ENCODE results near the gene SRRM1. TPM values are rescaled to one million over a fixed set of nuclear protein-coding genes. Genes with fewer than 3 reads are reported as not detected.

The SRRM1 gene
- total and polyA plus RNA-seq, 9 of the 15 experiments (the other 6 are each of a cell fraction or from before 2014, with no cell fraction given), result 54.5 to 268 (median 115) TPM

DNA sequence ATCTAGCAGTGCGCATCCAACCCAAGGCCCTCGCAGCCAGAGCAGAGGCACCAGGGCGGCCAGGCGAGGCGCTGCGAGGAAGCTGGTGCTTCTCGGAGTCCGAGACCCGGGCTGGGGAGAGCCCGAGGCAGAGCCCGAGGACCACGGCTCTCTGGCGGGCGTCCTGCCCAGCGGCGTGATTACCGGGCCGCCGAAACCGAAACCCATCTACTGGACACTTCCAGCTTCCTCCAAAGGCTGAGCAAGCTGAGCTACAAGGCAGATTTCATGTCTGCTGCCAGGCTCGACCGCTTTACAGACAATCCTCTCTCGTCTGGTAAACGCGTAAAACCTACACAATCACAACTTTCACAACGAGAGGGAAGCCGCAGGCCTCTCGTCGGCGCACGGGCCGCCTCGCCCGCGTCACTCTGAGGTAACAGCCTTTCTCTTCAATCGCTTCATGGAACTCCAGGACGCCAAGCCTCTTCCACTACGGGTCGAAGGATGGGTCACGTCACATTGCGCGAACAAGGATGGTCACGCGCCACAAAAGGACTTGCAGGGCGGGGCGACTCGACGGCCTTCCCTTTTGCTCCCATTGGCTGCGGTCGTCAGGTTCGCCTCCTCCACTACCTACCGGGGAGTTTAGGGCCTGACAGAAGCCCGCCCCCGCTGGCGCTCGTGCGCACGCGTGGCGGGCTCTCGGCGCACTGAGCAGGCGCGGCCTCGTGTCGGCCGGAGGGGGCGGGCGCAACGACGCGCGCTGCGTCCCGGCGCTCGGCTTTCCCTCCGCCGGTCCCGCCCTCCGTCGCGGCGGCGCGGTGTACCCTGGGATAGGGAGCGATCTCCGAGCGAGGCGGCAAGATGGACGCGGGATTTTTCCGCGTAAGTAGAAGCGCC lies at the start of gene SRRM1 (continued):
- TF ChIP-seq, protein P1, sequence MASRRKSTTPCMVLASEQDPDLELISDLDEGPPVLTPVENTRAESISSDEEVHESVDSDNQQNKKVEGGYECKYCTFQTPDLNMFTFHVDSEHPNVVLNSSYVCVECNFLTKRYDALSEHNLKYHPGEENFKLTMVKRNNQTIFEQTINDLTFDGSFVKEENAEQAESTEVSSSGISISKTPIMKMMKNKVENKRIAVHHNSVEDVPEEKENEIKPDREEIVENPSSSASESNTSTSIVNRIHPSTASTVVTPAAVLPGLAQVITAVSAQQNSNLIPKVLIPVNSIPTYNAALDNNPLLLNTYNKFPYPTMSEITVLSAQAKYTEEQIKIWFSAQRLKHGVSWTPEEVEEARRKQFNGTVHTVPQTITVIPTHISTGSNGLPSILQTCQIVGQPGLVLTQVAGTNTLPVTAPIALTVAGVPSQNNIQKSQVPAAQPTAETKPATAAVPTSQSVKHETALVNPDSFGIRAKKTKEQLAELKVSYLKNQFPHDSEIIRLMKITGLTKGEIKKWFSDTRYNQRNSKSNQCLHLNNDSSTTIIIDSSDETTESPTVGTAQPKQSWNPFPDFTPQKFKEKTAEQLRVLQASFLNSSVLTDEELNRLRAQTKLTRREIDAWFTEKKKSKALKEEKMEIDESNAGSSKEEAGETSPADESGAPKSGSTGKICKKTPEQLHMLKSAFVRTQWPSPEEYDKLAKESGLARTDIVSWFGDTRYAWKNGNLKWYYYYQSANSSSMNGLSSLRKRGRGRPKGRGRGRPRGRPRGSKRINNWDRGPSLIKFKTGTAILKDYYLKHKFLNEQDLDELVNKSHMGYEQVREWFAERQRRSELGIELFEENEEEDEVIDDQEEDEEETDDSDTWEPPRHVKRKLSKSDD (conservative IDR thresholded peaks at IDR 0.05; ENCODE audit: low read length), result no peak
- peak; percentile 55; the same call in 1 of the 2 replicates for TF ChIP-seq KLF16 (IDR thresholded peaks at IDR 0.05)
- no peak for TF ChIP-seq MYBL2 (IDR thresholded peaks at IDR 0.05; ENCODE audit: low read depth)
- TF ChIP-seq MYBL2 (CRISPR knock-in tag; IDR thresholded peaks at IDR 0.05; ENCODE audit: borderline replicate concordance), result no peak
- no peak for TF ChIP-seq PCBP1 (IDR thresholded peaks at IDR 0.05; ENCODE audit: low read depth, low read length, poor library complexity, severe bottlenecking)
- TF ChIP-seq BRD4 (IDR thresholded peaks at IDR 0.05), result no peak
- TF ChIP-seq EGR1 (conservative IDR thresholded peaks at IDR 0.05), result peak; percentile 95
- TF ChIP-seq, protein P2, sequence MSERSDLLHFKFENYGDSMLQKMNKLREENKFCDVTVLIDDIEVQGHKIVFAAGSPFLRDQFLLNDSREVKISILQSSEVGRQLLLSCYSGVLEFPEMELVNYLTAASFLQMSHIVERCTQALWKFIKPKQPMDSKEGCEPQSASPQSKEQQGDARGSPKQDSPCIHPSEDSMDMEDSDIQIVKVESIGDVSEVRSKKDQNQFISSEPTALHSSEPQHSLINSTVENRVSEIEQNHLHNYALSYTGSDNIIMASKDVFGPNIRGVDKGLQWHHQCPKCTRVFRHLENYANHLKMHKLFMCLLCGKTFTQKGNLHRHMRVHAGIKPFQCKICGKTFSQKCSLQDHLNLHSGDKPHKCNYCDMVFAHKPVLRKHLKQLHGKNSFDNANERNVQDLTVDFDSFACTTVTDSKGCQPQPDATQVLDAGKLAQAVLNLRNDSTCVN (CRISPR knock-in tag; IDR thresholded peaks at IDR 0.05), result no peak
- TF ChIP-seq BRF1 (IDR thresholded peaks at IDR 0.05; ENCODE audit: borderline replicate concordance, extremely low read depth, insufficient read length), result no peak
- no peak for TF ChIP-seq SRSF3 (IDR thresholded peaks at IDR 0.05; ENCODE audit: insufficient read depth, low read length)
- TF ChIP-seq, protein P3, sequence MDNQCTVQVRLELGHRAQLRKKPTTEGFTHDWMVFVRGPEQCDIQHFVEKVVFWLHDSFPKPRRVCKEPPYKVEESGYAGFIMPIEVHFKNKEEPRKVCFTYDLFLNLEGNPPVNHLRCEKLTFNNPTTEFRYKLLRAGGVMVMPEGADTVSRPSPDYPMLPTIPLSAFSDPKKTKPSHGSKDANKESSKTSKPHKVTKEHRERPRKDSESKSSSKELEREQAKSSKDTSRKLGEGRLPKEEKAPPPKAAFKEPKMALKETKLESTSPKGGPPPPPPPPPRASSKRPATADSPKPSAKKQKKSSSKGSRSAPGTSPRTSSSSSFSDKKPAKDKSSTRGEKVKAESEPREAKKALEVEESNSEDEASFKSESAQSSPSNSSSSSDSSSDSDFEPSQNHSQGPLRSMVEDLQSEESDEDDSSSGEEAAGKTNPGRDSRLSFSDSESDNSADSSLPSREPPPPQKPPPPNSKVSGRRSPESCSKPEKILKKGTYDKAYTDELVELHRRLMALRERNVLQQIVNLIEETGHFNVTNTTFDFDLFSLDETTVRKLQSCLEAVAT (IDR thresholded peaks at IDR 0.05), result peak in 1 of 2 experiments; percentile 66; a peak in 2 of 4 replicates
- no peak for TF ChIP-seq ZNF184 (CRISPR knock-in tag; IDR thresholded peaks at IDR 0.05)
- no peak for TF ChIP-seq ZNF212 (CRISPR knock-in tag; IDR thresholded peaks at IDR 0.05)
- TF ChIP-seq CBX8 (IDR thresholded peaks at IDR 0.05; ENCODE audit: borderline replicate concordance, extremely low read depth, low read depth, low read length, poor library complexity, severe bottlenecking), result no peak
- no peak for TF ChIP-seq FOSL1 (tag; conservative IDR thresholded peaks at IDR 0.05)
- TF ChIP-seq ATF7 (IDR thresholded peaks at IDR 0.05), result peak; percentile 93
- no peak for TF ChIP-seq ZNF384 (IDR thresholded peaks at IDR 0.05; ENCODE audit: low read depth, low read length)
- 0 out of 2 replicates have a peak, but pooled peaks have one; percentile 7 for TF ChIP-seq GTF2F1 (IDR thresholded peaks at IDR 0.05; ENCODE audit: low read depth, low read length)
- TF ChIP-seq ETS2 (tag; IDR thresholded peaks at IDR 0.05; ENCODE audit: borderline replicate concordance, poor library complexity, severe bottlenecking), result no peak
- no peak for TF ChIP-seq RBBP5 (IDR thresholded peaks at IDR 0.05; ENCODE audit: borderline replicate concordance, insufficient read depth, low read length, poor library complexity, severe bottlenecking)
